Muscle layer of colon (tissue), 2 donors: Measurements from ENCODE around the gene ZNF512.
"Not testable (repeated sequence)": the region's sequence is repeated elsewhere in the genome, so short reads cannot be mapped to it uniquely, and the experiment has no call there.

Source experiments
- H3K27ac ChIP-seq: one replicate; pipeline ENCODE4 v1.7.0; 2013; ENCODE audit warnings: low read depth, mild to moderate bottlenecking, low read length, moderate library complexity
- H3K27me3 ChIP-seq, 2 donors: one replicate each; pipeline ENCODE4 v1.7.0; 2013; ENCODE audit warnings: low read length in 2 of 2, mild to moderate bottlenecking in 2 of 2; ENCODE audit not compliant: insufficient read depth in 2 of 2, control insufficient read depth in 1 of 2
- H3K36me3 ChIP-seq: one replicate; pipeline ENCODE4 v1.7.0; 2013; ENCODE audit warnings: mild to moderate bottlenecking, low read length; ENCODE audit not compliant: insufficient read depth
- H3K4me1 ChIP-seq: one replicate; pipeline ENCODE4 v1.7.0; 2013; ENCODE audit warnings: mild to moderate bottlenecking, low read length; ENCODE audit not compliant: insufficient read depth
- H3K4me3 ChIP-seq, 2 donors: one replicate each; pipeline ENCODE4 v1.7.0; 2013; ENCODE audit warnings: low read length in 2 of 2, low read depth in 1 of 2, mild to moderate bottlenecking in 1 of 2, moderate library complexity in 1 of 2
- H3K9ac ChIP-seq: one replicate; pipeline ENCODE4 v1.7.0; 2013; ENCODE audit warnings: low read length
- H3K9me3 ChIP-seq: one replicate; pipeline ENCODE4 v1.7.0; 2013; ENCODE audit warnings: mild to moderate bottlenecking, low read length
- donor health status: abdominal sarcoma.
- donor health status: Adenocarcinoma of cecum.

Gene ZNF512

DNA sequence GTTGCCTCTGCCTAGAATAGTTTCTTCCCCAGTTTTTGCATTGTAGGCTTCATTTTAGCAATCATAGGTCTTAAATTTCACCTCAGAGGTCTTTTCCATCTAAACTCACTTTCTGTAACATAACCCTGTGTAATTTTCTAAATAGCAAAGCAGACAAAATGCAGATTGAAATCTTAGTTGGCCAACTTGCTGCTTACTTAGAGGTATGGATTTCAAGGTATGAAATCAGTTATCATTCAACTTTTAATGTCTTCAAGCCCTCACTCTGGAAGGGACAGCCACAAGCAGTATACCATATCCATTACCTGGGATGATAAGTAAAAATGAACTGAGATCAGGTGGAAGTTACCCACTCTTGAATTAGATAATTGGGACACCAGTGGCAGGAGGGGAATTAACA, 42.1 kb downstream of the ZNF512 start:
- Histone ChIP-seq H3K36me3 (peaks cover 44% of the 10 kb centered on the region), H3K4me3 (no peak overlapping the region)

DNA sequence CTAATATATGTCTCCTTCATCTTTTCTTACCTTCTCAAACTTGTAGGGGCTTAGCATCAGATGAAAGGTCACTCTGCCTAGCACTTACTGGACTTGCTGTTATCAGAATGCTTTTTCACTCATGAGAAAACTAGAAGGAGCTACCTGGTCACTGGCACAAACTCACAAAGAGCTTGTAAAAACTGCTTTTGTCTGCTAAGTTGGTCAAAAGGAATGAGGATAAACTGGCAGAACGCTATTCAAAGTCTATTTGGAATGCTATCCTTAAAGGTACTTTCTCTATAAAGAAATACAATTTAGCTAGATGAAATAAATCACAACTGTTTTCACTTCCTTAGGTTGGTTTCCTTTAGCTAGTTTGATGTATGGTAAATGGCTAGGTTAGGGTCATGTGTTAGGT, 43.5 kb downstream of the ZNF512 start:
- not testable (repeated sequence) for H3K9ac ChIP-seq, H3K4me3 ChIP-seq, H3K9me3 ChIP-seq, H3K27ac ChIP-seq, H3K27me3 ChIP-seq
- Histone ChIP-seq H3K36me3 (peaks cover 32% of the 10 kb centered on the region), H3K4me1 (peaks cover 12% of the 10 kb centered on the region)

More for the DNA sequence above, 42.1 kb downstream of the ZNF512 start:
- no peak overlapping the region for H3K27ac ChIP-seq
- H3K9ac ChIP-seq: no peak overlapping the region
- H3K4me1 ChIP-seq: peaks cover 12% of the 10 kb centered on the region
- H3K27me3 ChIP-seq: no peaks in the 10 kb centered on the region
- H3K9me3 ChIP-seq: no peaks in the 10 kb centered on the region

- Histone ChIP-seq H3K4me1 (peaks cover 12% of the 10 kb centered on the region), H3K36me3 (peaks cover 29% of the 10 kb centered on the region)
- not testable (repeated sequence) for H3K9ac ChIP-seq, H3K27me3 ChIP-seq, H3K27ac ChIP-seq, H3K9me3 ChIP-seq, H3K4me3 ChIP-seq
Observed at GRCh38 chr2:27626921-27627320, 44.1 kb downstream of the ZNF512 start.

DNA sequence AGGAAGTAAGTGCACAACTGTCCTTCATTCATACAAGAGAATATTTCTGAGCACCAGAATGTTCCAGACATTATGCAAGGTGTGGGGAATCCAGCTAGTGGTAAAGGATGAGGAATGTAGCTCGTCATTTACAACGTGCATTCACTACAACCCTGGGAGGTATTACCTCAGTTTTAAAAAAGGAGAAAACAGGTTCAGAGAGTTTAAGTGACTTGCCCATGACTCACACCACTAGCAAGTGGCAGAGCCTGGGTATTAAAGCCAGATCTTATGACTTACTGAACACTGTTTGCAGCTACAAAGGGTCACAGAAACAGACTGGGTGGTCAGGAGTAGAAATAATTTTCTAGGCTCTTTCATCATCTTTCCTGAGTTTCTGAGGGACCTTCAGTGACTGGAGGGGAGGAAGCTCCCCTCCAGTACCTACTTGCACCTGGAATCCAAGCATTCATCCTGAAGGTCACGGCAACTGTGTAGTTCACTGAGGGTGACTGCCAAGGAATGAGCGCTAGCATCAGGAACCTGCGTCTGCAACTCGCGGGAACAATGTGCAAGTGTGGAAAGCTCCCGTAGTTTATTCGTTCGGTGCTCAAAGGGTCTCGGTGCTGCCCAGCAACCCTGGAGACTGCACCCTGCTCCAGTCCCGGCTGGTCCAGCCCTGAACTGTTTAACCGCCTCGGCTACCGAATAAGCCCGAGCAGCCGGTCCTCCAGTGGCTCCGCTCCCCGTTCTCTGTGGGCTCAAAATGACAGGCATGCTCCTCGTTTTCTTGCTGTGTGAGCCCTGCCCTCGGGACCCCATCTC, 45.3 kb downstream of the ZNF512 start:
- peaks cover 12% of the 10 kb centered on the region for H3K4me1 ChIP-seq
- no peaks in the 10 kb centered on the region for H3K27me3 ChIP-seq
- peak overlapping the region; percentile 60 to 99 for H3K4me3 ChIP-seq
- no peaks in the 10 kb centered on the region for H3K9me3 ChIP-seq
- peaks cover 26% of the 10 kb centered on the region for H3K36me3 ChIP-seq
- peak overlapping the region; percentile 82 for H3K9ac ChIP-seq
- H3K27ac ChIP-seq: peak overlapping the region; percentile 12

DNA sequence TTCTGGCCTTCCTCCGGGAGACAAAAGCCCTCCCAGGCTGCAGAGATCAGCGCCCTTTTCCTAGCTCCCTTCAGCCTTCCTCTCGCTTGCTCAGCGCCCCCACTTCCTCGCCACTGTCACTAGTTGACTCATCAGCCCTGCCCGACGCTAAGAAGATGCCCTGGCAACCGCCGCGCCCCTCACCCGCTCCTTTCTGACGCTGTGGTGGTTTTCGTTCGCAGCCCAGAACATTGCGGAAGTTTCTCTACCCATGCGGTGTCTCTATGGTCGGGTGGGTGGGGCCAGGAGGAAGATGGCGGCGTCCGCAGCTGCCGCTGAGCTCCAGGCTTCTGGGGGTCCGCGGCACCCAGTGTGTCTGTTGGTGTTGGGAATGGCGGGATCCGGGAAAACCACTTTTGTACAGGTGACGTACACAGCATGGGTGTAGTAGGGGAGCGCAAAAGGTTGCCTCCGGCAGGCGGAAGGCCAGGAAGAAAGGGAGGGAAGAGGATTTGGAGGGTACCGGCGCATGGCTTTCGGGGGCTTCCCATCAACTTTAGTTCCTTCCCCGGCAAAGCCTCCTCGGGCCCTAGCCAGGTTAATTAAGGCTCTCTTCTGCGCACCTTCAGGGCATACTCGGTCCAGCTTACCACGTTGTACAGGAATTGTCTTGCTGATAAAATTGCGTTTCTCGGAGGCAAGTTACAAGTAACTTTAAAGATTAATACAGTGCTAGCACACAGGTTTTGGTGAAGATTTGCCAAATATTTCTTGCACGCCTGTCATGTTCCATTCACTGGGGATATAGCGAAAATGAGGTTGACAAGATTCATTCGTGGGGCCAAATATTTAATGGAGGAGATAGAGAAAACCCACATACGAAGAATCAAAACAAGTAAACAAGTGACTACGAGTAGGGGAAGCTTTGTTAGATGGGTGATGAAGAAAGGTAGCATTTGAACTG, 46.2 kb downstream of the ZNF512 start, which contains the start of the genes CCDC121 and GPN1:
TSS of gene CCDC121 (minus strand) at position 246 of the 943 bp plus-strand sequence. CDS start 1,213 bp downstream, outside the sequence.
TSS of gene GPN1 (plus strand) at position 284 of the 943 bp plus-strand sequence. CDS start at position 293, 9 bp downstream.
- H3K27me3 ChIP-seq: no peaks in the 10 kb centered on the region
- peak within 1 kb of the TSS; percentile 12 for H3K27ac ChIP-seq
- H3K9me3 ChIP-seq: no peaks in the 10 kb centered on the region
- peaks cover 12% of the 10 kb centered on the region for H3K4me1 ChIP-seq
- H3K36me3 ChIP-seq: peaks cover 18% of the 10 kb centered on the region
- peak within 1 kb of the TSS; percentile 82 for H3K9ac ChIP-seq
- peak within 1 kb of the TSS; percentile 60 to 99 for H3K4me3 ChIP-seq

GRCh38 chr2:27630257-27630656, 47.4 kb downstream of the ZNF512 start:
- Histone ChIP-seq H3K36me3 (peaks cover 23% of the 10 kb centered on the region), H3K4me1 (peaks cover 12% of the 10 kb centered on the region)
- not testable (repeated sequence) for H3K9me3 ChIP-seq, H3K4me3 ChIP-seq, H3K9ac ChIP-seq, H3K27ac ChIP-seq, H3K27me3 ChIP-seq

DNA sequence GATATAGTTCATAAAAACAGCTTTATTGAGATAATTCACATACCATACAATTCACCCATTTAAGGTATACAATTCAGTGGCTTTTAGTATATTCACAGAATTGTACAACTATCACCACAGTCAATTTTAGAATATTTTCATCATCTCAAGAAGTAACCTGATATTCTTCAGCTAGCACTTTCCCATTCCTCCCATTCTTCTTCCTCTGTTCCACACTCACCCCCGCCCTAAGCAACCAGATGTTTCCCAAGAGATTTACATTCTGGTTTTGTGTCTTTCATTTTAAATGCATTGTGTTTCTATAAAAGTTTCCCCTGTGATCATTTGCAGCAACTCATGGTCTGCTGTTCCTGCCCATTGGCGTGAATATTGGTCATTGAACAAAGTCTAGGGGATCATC, 51.4 kb downstream of the ZNF512 start:
- Histone ChIP-seq H3K27ac (no peak overlapping the region), H3K36me3 (peaks cover 48% of the 10 kb centered on the region), H3K4me3 (no peak overlapping the region), H3K9ac (no peak overlapping the region), H3K4me1 (peaks cover 4% of the 10 kb centered on the region), H3K9me3 (no peaks in the 10 kb centered on the region), H3K27me3 (no peaks in the 10 kb centered on the region)

DNA sequence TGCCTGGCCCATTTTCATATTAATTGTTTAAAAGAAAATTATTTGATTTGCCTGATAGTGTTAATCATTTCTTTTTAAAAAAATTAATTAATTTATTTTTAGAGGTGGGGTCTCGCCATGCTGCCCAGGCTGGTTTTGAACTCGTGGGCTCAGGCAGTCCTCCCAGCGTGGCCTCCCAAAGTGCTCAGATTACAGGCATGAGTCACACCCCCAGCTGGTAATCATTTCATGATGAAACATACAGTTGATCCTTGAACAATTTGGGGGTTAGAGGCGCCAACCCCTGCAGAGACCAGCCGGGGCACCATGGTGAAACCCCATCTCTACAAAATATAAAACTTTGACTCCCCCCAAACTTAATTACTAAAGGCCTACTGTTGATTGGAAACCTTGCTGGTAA, 53.9 kb downstream of the ZNF512 start:
- H3K9me3 ChIP-seq: no peaks in the 10 kb centered on the region
- no peak overlapping the region for H3K27ac ChIP-seq
- no peaks in the 10 kb centered on the region for H3K27me3 ChIP-seq
- H3K4me1 ChIP-seq: no peaks in the 10 kb centered on the region
- no peak overlapping the region for H3K4me3 ChIP-seq
- no peak overlapping the region for H3K9ac ChIP-seq
- peaks cover 68% of the 10 kb centered on the region for H3K36me3 ChIP-seq

DNA sequence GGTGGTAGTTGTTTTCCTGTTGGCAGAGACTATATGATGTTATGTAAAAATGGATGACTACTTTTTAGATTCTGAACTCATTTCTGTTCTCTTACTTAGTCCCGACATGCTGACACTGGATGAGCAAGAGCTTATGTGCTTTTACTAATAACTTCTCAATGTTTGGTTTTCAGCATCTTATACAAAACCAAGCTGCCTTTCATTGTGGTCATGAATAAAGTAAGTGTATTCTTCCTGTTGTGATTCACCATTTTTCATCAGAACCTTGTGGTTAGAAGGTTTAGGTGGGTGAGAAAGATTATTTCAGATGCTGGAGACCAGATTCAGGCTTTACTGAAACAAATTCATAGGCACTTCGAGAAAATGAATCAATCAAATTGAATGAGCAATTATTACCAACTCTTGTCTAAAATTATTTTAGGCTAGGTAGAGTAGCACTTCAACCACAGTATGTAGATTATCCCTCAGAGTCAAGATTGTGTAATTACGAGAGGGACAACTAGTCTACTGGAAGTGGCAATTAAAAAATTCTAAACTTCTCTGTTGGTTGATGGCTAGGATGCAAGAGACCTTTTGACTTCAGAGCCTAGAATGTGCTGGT, 55.3 kb downstream of the ZNF512 start:
- Histone ChIP-seq H3K27ac (no peak overlapping the region), H3K4me3 (no peak overlapping the region), H3K4me1 (no peaks in the 10 kb centered on the region), H3K9ac (no peak overlapping the region), H3K9me3 (no peaks in the 10 kb centered on the region), H3K36me3 (peaks cover 63% of the 10 kb centered on the region), H3K27me3 (no peaks in the 10 kb centered on the region)

- Histone ChIP-seq H3K36me3 (peaks cover 67% of the 10 kb centered on the region), H3K9me3 (no peaks in the 10 kb centered on the region), H3K9ac (no peak overlapping the region), H3K27ac (no peak overlapping the region), H3K4me1 (no peaks in the 10 kb centered on the region), H3K27me3 (no peaks in the 10 kb centered on the region), H3K4me3 (no peak overlapping the region)
Observed at GRCh38 chr2:27638709-27639108, 55.9 kb downstream of the ZNF512 start.

DNA sequence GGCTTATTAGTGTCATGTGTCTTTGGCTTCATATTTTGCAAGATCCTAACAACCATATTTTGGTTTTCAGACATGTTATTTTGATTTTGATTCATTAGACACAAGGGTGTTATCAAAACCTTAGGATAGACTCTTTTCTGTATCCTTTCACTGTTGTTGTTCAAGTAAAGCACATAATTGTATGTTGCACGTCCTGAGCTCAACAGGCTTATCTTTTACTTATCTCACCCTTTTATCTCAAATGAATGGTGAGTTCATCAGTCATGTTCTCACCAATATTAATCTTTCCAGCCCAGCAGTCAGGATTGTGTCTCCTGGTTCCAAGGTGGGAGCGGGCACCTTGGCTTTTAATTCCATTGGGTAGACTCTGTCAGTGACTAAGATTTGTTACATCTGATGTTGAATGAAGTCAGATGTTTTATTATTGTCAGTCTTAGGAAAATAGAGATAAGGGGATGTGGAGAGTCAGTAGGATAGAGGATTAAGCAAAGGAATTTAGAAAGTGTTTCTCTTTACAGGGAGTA, 57.9 kb downstream of the ZNF512 start:
- no peak overlapping the region for H3K27ac ChIP-seq
- no peak overlapping the region for H3K9ac ChIP-seq
- peaks cover 58% of the 10 kb centered on the region for H3K36me3 ChIP-seq
- H3K27me3 ChIP-seq: no peaks in the 10 kb centered on the region
- no peaks in the 10 kb centered on the region for H3K4me1 ChIP-seq
- H3K4me3 ChIP-seq: no peak overlapping the region
- no peaks in the 10 kb centered on the region for H3K9me3 ChIP-seq
